Activated CD4-positive, alpha-beta T cell treated with anti-CD3 and anti-CD28 coated beads, Interleukin-2, amount 50 U/mL, for 48 hours (primary cell): Measurements from ENCODE around the gene RRAGD.

Source experiments
- DNase-seq, 2 experiments: peaks; one replicate each; pipeline ENCODE4 v3.0.0-alpha.2; 2020

RRAGD gene

GRCh38 chr6:89328976-89329375 is 83.1 kb downstream of the RRAGD start:
- DNase-seq: no peak

GRCh38 chr6:89324304-89324703 is 87.8 kb downstream of the RRAGD start:
- DNase-seq: no peak

GRCh38 chr6:89323511-89323971 is 88.5 kb downstream of the RRAGD start:
- DNase-seq: no peak

- DNase-seq: no peak
Observed at GRCh38 chr6:89321131-89321970, 90.7 kb downstream of the RRAGD start.

- no peak for DNase-seq
Observed at GRCh38 chr6:89320012-89320559, 92.0 kb downstream of the RRAGD start.

GRCh38 chr6:89317067-89317466 is 95.0 kb downstream of the RRAGD start:
- no peak for DNase-seq

GRCh38 chr6:89315249-89315885 is 96.7 kb downstream of the RRAGD start, which contains the start of gene GABRR2:
Gene GABRR2 (minus strand): TSS chr6:89315299. CDS start chr6:89315165, 134 bp downstream.
- no peak for DNase-seq

GRCh38 chr6:89314692-89315091 is 97.4 kb downstream of the RRAGD start:
- DNase-seq: no peak
